Nephron progenitor cell (in vitro differentiated cells): ENCODE results near the gene FTL.
A peak's percentile ranks its signal among the peaks of the same experiment; 100 is the strongest.
"Not testable (repeated sequence)": the region's sequence is repeated elsewhere in the genome, so short reads cannot be mapped to it uniquely, and the experiment has no call there.

Source experiments
- DNase-seq: peaks from one replicate; pipeline ENCODE4 v3.0.0; 2021
- H3K27ac Mint-ChIP-seq: 2 replicates; pipeline ENCODE4 v1.8.0; 2021; ENCODE audit warnings: mild to moderate bottlenecking, moderate library complexity, mixed read lengths
- H3K27me3 Mint-ChIP-seq: 2 replicates; pipeline ENCODE4 v1.8.0; 2021; ENCODE audit warnings: mild to moderate bottlenecking, low read depth, mixed read lengths; ENCODE audit not compliant: poor library complexity
- H3K36me3 Mint-ChIP-seq: 2 replicates; pipeline ENCODE4 v1.8.0; 2021; ENCODE audit warnings: low read depth, mixed read lengths
- H3K4me1 Mint-ChIP-seq: 2 replicates; pipeline ENCODE4 v1.8.0; 2021; ENCODE audit warnings: mixed read lengths
- H3K4me3 Mint-ChIP-seq: 2 replicates; pipeline ENCODE4 v1.8.0; 2021; ENCODE audit warnings: mild to moderate bottlenecking, moderate library complexity, mixed read lengths
- H3K9me3 Mint-ChIP-seq: 2 replicates; pipeline ENCODE4 v1.8.0; 2021; ENCODE audit warnings: mild to moderate bottlenecking, moderate library complexity, mixed read lengths
- CTCF ChIP-seq: fragments of 200-600 bp; sonication (generic); IDR thresholded peaks from 2 replicates; pipeline ENCODE4 v1.5.0; 2021; ENCODE audit warnings: antibody characterized with exemption

The FTL gene

DNA sequence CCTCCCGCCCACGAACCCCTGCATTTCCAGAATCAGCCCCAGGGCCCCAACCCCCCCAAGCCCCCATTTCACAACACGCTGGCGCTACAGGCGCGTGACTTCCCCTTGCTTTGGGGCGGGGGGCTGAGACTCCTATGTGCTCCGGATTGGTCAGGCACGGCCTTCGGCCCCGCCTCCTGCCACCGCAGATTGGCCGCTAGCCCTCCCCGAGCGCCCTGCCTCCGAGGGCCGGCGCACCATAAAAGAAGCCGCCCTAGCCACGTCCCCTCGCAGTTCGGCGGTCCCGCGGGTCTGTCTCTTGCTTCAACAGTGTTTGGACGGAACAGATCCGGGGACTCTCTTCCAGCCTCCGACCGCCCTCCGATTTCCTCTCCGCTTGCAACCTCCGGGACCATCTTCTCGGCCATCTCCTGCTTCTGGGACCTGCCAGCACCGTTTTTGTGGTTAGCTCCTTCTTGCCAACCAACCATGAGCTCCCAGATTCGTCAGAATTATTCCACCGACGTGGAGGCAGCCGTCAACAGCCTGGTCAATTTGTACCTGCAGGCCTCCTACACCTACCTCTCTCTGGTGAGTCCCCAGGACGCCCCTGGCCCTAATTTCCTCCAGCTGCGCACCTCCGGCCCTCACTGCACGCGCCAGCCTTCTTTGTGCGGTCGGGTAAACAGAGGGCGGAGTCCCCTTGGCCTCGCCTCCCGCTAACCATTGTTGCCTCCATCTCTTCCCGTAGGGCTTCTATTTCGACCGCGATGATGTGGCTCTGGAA lies at the start of gene FTL:
Gene FTL, plus strand, starts transcription at position 270 of the 766 bp plus-strand sequence. Its CDS starts 199 bp downstream, at position 469.
- Mint-ChIP-seq H3K4me1 (peaks cover 70% of the 10 kb centered on the region), H3K27ac (peak within 1 kb of the TSS; percentile 94), H3K4me3 (peak within 1 kb of the TSS; percentile 99), H3K36me3 (peaks cover 46% of the 10 kb centered on the region), H3K27me3 (peaks cover 7% of the 10 kb centered on the region), H3K9me3 (no peaks in the 10 kb centered on the region)
- no peak for TF ChIP-seq CTCF
- peak; percentile 94 for DNase-seq

DNA sequence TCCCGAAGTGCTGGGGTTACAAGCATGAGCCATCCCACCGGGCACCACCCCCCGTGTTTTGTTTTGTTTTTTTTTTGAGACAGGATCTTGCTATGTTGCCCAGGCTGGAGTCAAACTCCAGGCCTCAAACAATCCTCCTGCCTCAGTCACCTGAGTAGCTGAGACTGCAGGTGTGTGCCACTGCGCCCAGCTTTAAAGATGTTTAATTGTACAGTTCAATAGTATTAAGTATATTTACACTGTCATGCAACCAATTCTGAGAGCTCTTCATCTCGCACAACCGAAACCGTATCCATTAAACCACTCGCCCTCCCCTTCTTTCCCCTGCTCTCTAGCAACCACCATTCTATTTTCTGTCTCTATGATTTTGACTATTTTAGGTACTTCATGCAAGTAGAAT lies 49.4 kb upstream of the FTL start:
- H3K27me3 Mint-ChIP-seq: peaks cover 2% of the 10 kb centered on the region
- no peak overlapping the region for H3K4me3 Mint-ChIP-seq
- no peak overlapping the region for H3K27ac Mint-ChIP-seq
- H3K36me3 Mint-ChIP-seq: peaks cover 54% of the 10 kb centered on the region
- no peak for TF ChIP-seq CTCF
- peaks cover 10% of the 10 kb centered on the region for H3K4me1 Mint-ChIP-seq
- no peak for DNase-seq
- H3K9me3 Mint-ChIP-seq: no peaks in the 10 kb centered on the region

GRCh38 chr19:48918071-48918470 lies 47.0 kb upstream of the FTL start:
- Mint-ChIP-seq H3K36me3 (peaks cover 37% of the 10 kb centered on the region), H3K9me3 (no peaks in the 10 kb centered on the region), H3K27me3 (no peaks in the 10 kb centered on the region), H3K4me3 (no peak overlapping the region), H3K4me1 (peaks cover 10% of the 10 kb centered on the region), H3K27ac (peak overlapping the region; percentile 87)
- no peak for TF ChIP-seq CTCF
- DNase-seq: no peak

GRCh38 chr19:48918801-48919247 lies 46.3 kb upstream of the FTL start:
- peaks cover 35% of the 10 kb centered on the region for H3K36me3 Mint-ChIP-seq
- H3K9me3 Mint-ChIP-seq: no peaks in the 10 kb centered on the region
- no peak for TF ChIP-seq CTCF
- H3K27me3 Mint-ChIP-seq: no peaks in the 10 kb centered on the region
- no peak overlapping the region for H3K4me3 Mint-ChIP-seq
- H3K27ac Mint-ChIP-seq: peak overlapping the region; percentile 68
- peaks cover 10% of the 10 kb centered on the region for H3K4me1 Mint-ChIP-seq
- peak; percentile 65 for DNase-seq

DNA sequence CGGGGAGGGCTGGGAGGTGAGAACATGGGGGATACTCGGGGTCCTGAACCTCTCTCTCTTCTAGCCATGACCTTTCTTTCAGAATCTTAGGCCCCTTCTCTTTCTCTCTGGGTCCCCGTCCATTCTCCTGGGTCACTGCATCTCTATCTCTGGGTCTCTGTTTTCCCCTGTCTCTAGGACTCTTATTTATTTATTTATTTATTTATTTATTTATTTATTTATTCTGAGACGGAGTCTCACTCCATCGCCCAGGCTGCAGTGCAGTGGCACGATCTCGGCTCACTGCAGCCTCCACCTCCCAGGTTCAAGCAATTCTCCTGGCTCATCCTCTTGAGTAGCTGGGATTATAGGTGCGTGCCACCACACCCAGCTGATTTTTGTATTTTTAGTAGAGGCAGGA lies 45.8 kb upstream of the FTL start:
- H3K4me3 Mint-ChIP-seq, H3K4me1 Mint-ChIP-seq, DNase-seq, H3K27me3 Mint-ChIP-seq, H3K27ac Mint-ChIP-seq, H3K9me3 Mint-ChIP-seq: not testable (repeated sequence)
- H3K36me3 Mint-ChIP-seq: peaks cover 32% of the 10 kb centered on the region

GRCh38 chr19:48920949-48921348 lies 44.2 kb upstream of the FTL start:
- TF ChIP-seq CTCF: no peak
- Mint-ChIP-seq H3K27me3 (no peaks in the 10 kb centered on the region), H3K4me3 (no peak overlapping the region), H3K9me3 (no peaks in the 10 kb centered on the region), H3K27ac (no peak overlapping the region), H3K4me1 (peaks cover 10% of the 10 kb centered on the region), H3K36me3 (peaks cover 23% of the 10 kb centered on the region)
- DNase-seq: no peak
